Measurements from ENCODE around the gene RETREG3.
"Not testable (repeated sequence)": the region's sequence is repeated elsewhere in the genome, so short reads cannot be mapped to it uniquely, and the experiment has no call there.

The RETREG3 gene

GRCh38 chr17:42548993-42549755 is 60.0 kb downstream of the RETREG3 start:
- DNase-seq = no peak

- no peak for DNase-seq
Observed at GRCh38 chr17:42548070-42548837, 60.9 kb downstream of the RETREG3 start.

- DNase-seq = no peak
Observed at GRCh38 chr17:42547698-42548069, 61.5 kb downstream of the RETREG3 start.

- DNase-seq = no peak
Observed at GRCh38 chr17:42547001-42547461, 62.1 kb downstream of the RETREG3 start.

GRCh38 chr17:42545755-42546505 is 63.2 kb downstream of the RETREG3 start:
- DNase-seq = not testable (repeated sequence)

- DNase-seq = no peak
Observed at GRCh38 chr17:42544874-42545283, 64.3 kb downstream of the RETREG3 start.

DNA sequence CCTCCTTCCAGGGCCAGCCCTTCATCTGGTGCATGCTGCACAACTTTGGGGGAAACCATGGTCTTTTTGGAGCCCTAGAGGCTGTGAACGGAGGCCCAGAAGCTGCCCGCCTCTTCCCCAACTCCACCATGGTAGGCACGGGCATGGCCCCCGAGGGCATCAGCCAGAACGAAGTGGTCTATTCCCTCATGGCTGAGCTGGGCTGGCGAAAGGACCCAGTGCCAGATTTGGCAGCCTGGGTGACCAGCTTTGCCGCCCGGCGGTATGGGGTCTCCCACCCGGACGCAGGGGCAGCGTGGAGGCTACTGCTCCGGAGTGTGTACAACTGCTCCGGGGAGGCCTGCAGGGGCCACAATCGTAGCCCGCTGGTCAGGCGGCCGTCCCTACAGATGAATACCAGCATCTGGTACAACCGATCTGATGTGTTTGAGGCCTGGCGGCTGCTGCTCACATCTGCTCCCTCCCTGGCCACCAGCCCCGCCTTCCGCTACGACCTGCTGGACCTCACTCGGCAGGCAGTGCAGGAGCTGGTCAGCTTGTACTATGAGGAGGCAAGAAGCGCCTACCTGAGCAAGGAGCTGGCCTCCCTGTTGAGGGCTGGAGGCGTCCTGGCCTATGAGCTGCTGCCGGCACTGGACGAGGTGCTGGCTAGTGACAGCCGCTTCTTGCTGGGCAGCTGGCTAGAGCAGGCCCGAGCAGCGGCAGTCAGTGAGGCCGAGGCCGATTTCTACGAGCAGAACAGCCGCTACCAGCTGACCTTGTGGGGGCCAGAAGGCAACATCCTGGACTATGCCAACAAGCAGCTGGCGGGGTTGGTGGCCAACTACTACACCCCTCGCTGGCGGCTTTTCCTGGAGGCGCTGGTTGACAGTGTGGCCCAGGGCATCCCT is 65.7 kb downstream of the RETREG3 start:
- DNase-seq = no peak

GRCh38 chr17:42541041-42541833 is 67.9 kb downstream of the RETREG3 start:
- no peak for DNase-seq

- not testable (repeated sequence) for DNase-seq
Observed at GRCh38 chr17:42540558-42540957, 68.6 kb downstream of the RETREG3 start.

DNA sequence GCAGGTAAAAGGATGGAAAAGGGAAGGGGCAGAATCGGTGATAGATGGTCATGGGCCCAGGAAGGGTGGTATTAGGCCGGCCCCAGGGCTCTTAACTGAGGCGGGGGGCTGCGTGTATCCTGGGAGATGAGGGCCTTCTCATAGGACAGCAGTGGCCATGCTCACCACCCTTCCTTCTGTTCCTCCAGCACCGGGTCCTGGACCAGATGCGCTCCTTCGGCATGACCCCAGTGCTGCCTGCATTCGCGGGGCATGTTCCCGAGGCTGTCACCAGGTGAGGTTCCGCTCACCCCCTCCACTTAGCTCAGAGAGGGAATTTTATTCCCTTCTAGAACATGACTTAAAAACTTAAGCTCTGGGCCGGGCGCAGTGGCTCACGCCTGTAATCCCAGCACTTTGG is 70.7 kb downstream of the RETREG3 start:
- no peak for DNase-seq

DNA sequence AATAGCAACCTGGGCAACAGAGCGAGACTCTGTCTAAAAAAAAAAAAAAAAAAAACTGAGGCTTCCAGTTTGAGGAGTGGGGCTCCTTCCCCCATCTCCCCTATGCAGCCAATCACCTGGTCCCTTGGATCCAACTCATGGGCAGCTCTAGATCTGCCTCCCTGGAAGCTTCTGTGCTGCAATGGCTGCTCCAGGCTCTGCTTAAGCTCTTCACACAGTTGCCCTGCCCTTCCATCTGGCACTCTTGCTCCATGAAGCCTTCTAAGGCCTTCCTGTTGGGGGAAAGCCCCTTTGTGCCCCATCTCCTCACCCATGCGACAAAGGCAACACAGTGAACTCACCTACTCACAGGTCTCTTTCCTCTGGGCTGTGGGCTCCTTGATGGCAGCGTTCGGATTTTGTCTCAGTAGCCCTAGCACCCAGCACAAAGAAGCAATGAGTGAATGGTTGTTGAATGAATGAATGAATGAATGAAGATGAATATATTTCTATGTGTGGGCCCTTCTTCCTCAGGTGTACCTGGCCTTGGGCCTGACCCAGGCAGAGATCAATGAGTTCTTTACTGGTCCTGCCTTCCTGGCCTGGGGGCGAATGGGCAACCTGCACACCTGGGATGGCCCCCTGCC is 71.2 kb downstream of the RETREG3 start:
- no peak for DNase-seq

DNA sequence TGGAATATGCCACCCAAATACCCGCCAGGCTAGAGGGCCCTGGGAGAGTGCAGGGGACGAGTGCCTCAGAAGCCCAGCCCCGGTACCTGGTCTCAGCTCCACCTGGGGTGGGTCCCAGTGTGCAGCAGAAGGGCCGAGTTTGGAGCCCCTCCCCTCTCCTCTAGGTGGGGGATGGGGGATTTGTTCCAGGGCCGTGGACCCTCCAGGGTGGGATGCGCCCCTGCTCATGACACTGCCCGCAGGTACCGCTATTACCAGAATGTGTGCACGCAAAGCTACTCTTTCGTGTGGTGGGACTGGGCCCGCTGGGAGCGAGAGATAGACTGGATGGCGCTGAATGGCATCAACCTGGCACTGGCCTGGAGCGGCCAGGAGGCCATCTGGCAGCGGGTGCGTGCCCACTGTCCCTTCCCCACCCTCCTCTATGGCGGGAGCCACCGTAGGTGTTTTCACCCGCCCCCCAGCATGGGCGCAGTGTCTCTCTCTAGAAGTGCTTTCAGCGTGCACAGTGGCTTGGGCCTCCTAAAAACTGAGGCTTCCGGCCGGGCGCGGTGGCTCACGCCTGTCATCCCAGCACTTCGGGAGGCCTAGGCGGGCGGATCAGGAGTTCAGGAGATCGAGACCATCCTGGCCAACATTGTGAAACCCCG is 71.9 kb downstream of the RETREG3 start:
- no peak for DNase-seq

DNA sequence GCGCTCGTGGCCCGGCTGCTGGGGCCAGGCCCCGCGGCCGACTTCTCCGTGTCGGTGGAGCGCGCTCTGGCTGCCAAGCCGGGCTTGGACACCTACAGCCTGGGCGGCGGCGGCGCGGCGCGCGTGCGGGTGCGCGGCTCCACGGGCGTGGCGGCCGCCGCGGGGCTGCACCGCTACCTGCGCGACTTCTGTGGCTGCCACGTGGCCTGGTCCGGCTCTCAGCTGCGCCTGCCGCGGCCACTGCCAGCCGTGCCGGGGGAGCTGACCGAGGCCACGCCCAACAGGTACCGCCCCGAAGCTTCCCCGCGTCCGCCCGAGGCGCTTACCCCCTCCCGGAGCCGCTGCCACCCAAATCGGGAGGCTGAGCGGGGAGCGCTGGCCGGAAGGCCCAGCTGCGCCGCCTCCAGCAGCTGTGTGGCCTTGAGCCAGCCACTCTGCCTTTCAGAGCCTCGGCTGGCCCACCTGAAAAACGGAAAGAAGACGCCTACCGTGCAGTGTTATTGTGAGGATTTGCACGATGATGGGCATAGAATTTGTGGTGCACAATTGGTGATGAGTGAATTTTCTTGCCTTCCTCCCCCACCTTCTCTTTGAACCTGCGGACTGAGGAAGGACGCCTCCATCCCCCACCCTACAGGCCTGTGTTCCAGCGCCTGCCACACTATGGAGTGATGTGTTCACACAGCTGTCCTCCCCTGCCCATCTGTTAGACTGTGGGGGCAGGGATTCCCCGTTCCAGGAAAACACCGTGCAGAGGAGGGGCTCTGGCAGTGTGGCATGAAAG is 72.6 kb downstream of the RETREG3 start:
- DNase-seq = peak; percentile 77

DNA sequence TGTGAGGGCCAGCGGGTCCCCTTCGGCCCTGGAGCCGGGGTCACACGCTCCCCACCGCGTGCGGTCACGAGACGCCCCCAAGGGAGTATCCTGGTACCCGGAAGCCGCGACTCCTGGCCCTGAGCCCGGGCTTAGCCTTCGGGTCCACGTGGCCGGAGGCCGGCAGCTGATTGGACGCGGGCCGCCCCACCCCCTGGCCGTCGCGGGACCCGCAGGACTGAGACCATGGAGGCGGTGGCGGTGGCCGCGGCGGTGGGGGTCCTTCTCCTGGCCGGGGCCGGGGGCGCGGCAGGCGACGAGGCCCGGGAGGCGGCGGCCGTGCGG is 73.2 kb downstream of the RETREG3 start, which contains the start of gene NAGLU:
NAGLU (plus strand) TSS at position 194 of the 324 bp plus-strand sequence; CDS start at position 226, 32 bp downstream.
- peak; percentile 86 for DNase-seq

DNA sequence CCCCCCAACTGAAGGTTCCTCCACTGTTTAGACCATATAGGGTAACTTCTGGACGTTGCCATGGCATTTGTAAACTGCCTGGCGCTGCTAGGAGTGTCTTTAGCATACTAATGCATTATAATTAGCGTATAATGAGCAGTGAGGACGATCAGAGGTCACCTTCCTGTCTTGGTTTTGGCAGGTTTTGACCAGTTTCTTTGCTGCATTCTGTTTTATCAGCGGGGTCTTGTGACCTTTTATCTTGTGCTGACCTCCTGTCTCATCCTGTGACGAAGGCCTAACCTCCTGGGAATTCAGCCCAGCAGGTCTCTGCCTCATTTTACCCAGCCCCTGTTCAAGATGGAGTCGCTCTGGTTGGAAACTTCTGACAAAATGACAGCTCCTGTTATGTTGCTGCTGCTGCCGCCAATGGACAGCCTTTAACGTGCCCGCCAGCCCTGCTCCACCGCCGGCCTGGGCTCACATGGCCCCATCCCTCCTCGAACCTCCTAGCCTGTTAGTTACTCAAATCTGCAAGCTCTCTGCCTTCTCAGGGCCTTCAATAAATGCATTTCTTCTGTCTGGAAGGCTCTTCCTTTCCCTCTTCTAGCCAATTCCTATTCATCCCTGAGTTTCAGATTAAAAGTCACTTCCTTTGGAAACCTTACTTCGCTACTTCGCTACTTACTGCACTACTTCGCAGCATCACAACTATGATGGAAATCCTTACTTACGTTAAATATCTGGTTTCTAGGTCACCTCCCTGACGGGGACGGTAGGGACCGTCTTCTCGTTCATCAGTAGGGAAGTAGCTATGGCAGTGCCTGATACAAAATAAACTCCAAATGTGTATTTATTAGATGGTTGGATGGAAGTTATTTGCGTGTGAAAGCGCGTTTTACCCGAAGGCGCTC is 73.8 kb downstream of the RETREG3 start:
- DNase-seq = no peak

DNA sequence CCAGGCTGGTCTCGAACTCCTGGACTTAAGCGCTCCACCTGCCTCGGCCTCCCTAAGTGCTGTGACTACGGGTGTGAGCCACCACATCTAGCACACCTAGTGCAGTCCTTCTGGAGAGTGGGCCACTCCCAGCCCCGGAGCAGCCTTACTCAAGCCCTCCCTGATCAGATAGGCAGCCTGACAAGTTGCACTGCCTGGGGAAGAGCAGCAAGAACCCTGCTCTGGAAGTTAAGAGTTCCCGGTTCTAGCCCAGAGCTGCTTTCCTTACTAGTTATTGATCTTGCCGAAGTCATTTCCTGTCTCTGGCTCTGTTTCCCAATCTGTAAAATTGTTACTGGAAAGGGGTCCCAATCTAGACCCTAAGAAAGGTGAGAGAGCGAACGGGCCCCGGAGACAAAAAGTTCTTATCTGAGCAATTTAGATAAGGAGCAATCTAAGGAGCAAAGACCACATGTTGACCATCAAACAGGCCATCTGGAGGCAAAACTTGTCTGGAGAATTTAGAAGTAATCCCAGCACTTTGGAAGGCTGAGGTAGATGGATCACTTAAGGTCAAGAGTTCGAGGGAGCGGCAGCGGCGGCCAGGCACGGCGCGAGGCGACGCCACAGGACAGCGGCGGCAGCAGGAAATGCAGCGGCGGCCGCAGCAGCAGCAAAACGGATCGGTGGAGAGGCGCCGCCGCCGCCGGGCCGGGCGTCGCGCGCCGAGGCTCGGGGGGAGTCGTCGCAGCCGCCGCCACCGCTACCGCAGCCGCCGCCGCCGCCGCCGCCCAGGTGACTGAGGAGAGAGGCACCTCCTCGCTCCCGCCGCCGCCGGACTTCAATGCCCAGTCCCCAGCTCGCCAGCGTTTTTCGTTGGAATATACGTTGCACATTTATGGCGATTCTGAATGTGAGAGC is 77.5 kb downstream of the RETREG3 start:
- no peak for DNase-seq

GRCh38 chr17:42530952-42531454 is 78.2 kb downstream of the RETREG3 start:
- DNase-seq = no peak
